Mesothelial cell of epicardium (in vitro differentiated cells): Measurements from ENCODE around the gene HYAL3. TPM values are rescaled to one million over a fixed set of nuclear protein-coding genes. Genes with fewer than 3 reads are reported as not detected.

Experiments used
- DNase-seq, 2 experiments: peaks; one replicate each; pipeline ENCODE4 v3.0.0; 2021; ENCODE audit warnings: low spot score in 2 of 2; ENCODE audit not compliant: unreplicated experiment in 2 of 2
- H3K27ac Mint-ChIP-seq: 2 replicates; pipeline ENCODE4 v1.8.0; 2021; ENCODE audit warnings: mixed read lengths
- H3K27me3 Mint-ChIP-seq: 2 replicates; pipeline ENCODE4 v1.8.0; 2021; ENCODE audit warnings: low read depth, mixed read lengths
- H3K36me3 Mint-ChIP-seq: 2 replicates; pipeline ENCODE4 v1.8.0; 2021; ENCODE audit warnings: mixed read lengths
- H3K4me1 Mint-ChIP-seq: 2 replicates; pipeline ENCODE4 v1.8.0; 2021; ENCODE audit warnings: mixed read lengths
- H3K4me3 Mint-ChIP-seq: 2 replicates; pipeline ENCODE4 v1.8.0; 2021; ENCODE audit warnings: mild to moderate bottlenecking, moderate library complexity, mixed read lengths
- H3K9me3 Mint-ChIP-seq: 2 replicates; pipeline ENCODE4 v1.8.0; 2021; ENCODE audit warnings: mixed read lengths
- total RNA-seq: library from RNA; stranded (reverse); gene quantifications from 3 replicates; pipeline ENCODE4 v1.2.1, GENCODE V29; 2021
- TF ChIP-seq, protein P1 (sequence below): fragments of 200-600 bp; sonication (generic); IDR thresholded peaks from one replicate; pipeline ENCODE4 v1.5.0; 2021; ENCODE audit warnings: antibody characterized with exemption; ENCODE audit not compliant: unreplicated experiment

The HYAL3 gene
- total RNA-seq, 1 donor from 2014 or later, result 2.9 TPM

GRCh38 chr3:50297896-50298725 is 1.1 kb downstream of the HYAL3 start:
- Mint-ChIP-seq H3K27me3 (no peaks in the 10 kb centered on the region), H3K36me3 (no peaks in the 10 kb centered on the region), H3K4me3 (peak overlapping the region; percentile 95), H3K27ac (peak overlapping the region; percentile 21), H3K9me3 (no peaks in the 10 kb centered on the region), H3K4me1 (peaks cover 26% of the 10 kb centered on the region)
- no peak for DNase-seq
- TF ChIP-seq, protein P1, sequence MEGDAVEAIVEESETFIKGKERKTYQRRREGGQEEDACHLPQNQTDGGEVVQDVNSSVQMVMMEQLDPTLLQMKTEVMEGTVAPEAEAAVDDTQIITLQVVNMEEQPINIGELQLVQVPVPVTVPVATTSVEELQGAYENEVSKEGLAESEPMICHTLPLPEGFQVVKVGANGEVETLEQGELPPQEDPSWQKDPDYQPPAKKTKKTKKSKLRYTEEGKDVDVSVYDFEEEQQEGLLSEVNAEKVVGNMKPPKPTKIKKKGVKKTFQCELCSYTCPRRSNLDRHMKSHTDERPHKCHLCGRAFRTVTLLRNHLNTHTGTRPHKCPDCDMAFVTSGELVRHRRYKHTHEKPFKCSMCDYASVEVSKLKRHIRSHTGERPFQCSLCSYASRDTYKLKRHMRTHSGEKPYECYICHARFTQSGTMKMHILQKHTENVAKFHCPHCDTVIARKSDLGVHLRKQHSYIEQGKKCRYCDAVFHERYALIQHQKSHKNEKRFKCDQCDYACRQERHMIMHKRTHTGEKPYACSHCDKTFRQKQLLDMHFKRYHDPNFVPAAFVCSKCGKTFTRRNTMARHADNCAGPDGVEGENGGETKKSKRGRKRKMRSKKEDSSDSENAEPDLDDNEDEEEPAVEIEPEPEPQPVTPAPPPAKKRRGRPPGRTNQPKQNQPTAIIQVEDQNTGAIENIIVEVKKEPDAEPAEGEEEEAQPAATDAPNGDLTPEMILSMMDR, result no peak

- H3K36me3 Mint-ChIP-seq, result no peaks in the 10 kb centered on the region
- H3K4me1 Mint-ChIP-seq, result peaks cover 25% of the 10 kb centered on the region
- TF ChIP-seq, protein P1, result no peak
- H3K4me3 Mint-ChIP-seq, result no peak overlapping the region
- H3K27ac Mint-ChIP-seq, result no peak overlapping the region
- DNase-seq, result no peak
- no peaks in the 10 kb centered on the region for H3K9me3 Mint-ChIP-seq
- H3K27me3 Mint-ChIP-seq, result no peaks in the 10 kb centered on the region
Observed at GRCh38 chr3:50297384-50297775, 1.8 kb downstream of the HYAL3 start.

DNA sequence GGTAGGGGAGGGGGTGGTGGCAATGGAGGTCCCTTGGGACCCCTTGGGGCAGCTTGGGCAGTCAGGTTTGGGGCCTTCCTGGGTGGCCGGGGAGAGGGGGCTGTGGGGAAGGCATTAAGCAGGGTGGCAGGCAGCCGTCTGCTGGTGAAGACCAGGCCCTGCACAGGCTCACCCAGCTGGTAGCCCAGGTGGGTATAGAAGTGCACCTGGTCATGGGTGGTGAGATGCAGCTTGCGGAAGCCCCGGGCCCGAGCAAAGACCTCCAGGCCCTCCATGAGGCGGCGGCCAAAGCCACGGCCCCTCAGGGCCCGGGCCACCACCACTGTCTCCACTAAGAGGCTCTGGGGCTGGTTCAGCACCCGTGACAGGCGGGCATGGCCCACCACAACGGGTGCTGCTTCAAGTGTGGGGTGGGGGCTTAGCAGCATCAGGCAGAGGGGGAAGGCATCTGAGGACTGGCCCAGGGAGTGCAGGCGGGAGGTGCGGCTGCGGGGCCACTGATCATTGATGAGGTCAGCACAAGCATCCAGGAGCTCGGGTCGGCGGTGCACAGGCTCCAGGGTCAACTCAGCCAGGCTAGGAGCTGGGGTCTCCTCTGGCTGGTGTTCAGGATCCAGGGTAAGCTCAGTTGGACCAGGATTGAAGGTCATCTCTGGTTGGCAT is 2.4 kb downstream of the HYAL3 start:
- TF ChIP-seq, protein P1, result no peak
- no peaks in the 10 kb centered on the region for H3K27me3 Mint-ChIP-seq
- no peaks in the 10 kb centered on the region for H3K36me3 Mint-ChIP-seq
- H3K4me1 Mint-ChIP-seq, result peaks cover 26% of the 10 kb centered on the region
- no peak overlapping the region for H3K4me3 Mint-ChIP-seq
- no peaks in the 10 kb centered on the region for H3K9me3 Mint-ChIP-seq
- H3K27ac Mint-ChIP-seq, result no peak overlapping the region
- no peak for DNase-seq

DNA sequence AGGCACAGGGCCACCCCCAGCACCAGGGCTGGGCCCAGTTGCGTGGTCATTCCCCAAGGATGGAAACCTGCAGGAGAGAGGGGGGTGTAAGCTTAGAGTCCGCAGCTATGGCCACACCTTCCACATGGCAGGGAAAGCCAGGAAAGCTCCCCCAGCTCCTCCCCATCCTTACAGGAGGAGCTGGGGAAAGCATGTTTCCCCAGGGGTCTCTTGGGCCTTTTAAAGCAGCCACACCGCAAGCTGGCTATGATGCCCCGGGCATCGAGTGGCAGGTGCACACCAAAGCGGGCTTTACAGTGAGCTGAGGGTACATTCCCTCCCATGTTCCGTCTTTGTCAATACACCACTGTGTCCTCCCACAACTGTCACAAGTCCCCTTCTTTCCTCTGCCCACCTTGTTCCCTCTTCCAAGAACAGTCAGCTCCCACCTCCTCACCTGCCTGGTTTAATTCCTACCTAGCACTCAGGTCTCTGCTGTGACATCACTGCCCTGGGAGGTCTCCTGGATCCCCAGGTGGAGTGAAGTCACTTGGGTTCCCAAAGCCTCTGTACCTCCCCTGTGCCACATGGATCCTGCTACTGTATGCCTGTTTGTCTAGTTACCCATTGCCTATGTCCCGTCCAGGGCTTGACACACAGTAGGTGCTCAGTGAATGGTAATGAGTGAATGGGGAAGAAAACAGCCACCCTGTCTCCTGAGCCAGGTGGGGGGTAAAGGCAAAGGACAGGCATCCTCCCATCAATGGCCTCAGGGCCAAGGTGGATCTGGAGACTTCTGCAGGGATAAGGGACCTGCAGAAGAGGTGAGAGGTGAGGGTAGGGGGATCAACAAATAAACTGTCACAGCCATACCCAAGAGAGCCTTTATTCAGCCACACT is 3.4 kb downstream of the HYAL3 start:
- no peak for DNase-seq

More for the DNA sequence above, 3.4 kb downstream of the HYAL3 start:
- Mint-ChIP-seq H3K27ac (no peak overlapping the region), H3K36me3 (peaks cover 1% of the 10 kb centered on the region), H3K27me3 (no peaks in the 10 kb centered on the region), H3K4me3 (no peak overlapping the region), H3K4me1 (peaks cover 32% of the 10 kb centered on the region), H3K9me3 (no peaks in the 10 kb centered on the region)
- TF ChIP-seq, protein P1, result no peak
